ENCODE data around the gene FFAR3.

DNA sequence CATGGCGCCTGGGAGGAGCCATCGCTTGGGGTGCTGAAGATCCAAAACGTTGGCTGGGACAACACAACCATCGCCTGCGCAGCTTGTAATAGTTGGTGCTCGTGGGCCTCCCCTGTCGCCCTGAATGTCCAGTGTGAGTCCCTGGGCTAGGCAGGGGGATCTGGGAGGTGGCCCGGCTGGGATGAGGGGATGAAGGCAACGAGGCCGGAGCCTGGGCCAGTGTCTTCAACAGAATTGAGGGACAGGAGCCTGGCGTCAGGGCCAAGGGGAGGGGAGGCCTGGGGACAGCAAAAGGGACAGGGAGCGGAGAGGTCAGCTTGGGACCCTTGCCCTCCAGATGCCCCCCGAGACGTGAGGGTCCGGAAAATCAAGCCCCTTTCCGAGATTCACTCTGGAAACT is 17.3 kb upstream of the FFAR3 start:
- TF ChIP-seq POLR2A (IDR thresholded peaks at IDR 0.05): no peak
- no peak for TF ChIP-seq CTCF (IDR thresholded peaks at IDR 0.05)
